ENCODE data around the gene TRIM54.

- TF ChIP-seq CTCF (IDR thresholded peaks at IDR 0.05) (no peak), POLR2A (IDR thresholded peaks at IDR 0.05) (no peak)
These were observed 32.5 kb downstream of the TRIM54 start for GRCh38 chr2:27314709-27315108.

All from thyroid gland (tissue), 4 donors.